GM18861 (cell line): ENCODE results near the gene GRIK2.

Experiments
- ATAC-seq: cut with Tn5 transposase; IDR thresholded peaks from one replicate; pipeline ENCODE4 v1.9.1; 2021; ENCODE audit not compliant: unreplicated experiment

GRIK2 gene

DNA sequence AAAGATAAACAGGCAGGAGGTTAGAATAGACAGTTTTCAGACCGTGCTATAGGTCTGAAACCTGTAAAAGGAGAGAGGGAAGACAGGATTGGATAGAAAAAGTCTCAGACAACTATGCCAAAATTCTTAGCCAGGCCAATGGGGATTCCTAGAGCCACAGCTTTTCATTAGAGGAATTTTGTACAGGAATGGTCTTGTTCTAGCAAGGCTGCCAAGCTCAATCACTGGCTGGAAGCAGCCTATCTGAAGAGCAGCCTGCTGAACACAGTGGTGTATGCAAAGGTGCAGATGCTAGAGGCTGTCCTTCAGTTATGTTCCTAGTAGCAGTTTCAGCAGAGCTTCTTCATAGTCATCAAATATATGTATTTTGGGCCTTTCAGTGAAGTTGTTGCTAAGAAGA is 313.1 kb downstream of the GRIK2 start:
- no peak for ATAC-seq

DNA sequence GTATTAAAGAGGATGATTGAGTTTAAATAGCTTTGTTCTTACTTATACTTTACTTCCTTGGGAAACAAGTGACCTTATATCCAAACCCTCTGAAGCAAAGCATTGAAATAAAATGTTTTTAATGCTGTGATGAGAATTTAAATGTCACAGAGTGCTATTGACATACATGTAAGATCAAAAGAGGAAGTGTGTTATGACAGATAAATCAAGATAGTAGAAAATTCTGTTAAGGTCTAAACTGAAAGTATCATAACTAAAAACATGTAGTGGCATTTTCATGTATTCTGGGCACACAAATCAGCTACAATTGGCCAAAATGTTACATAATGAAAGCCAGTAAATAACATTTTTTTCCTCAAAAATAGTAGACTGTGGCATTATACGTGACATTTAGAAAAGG is 318.0 kb downstream of the GRIK2 start:
- no peak for ATAC-seq

DNA sequence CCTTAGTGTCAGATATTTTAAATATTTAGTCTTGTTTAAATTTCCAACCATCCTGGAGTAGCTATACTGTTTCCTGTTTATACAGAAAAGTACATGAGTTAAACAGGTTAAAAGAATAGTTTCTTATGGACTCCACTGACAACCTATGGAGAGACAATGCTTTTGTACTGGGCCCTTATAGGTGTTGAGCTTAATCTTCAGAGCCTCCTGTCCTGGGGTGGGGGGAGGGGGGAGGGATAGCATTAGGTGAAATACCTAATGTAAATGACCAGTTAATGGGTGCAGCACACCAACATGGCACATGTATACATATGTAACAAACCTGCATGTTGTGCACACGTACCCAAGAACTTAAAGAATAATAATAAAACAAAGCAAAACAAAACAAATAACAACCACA is 322.9 kb downstream of the GRIK2 start:
- no peak for ATAC-seq

DNA sequence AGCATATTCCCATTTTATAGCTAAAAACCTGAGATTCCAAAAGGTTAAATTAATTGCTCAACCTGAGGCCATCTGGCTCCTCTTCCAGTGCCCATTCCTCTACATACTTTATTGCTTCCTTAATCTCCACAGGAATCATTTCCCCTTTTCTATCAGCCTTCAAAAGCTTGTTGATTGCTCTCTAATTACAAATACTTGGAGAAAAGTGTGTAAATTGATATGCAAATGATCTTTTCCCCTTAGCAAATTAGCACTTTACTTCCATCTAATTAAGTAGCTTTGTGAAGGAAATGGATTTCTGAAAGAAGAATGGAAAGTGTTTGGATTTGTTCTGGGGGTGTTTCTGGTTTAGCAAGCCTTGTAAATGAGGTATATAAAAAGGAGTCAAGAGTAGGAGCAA is 323.3 kb downstream of the GRIK2 start:
- no peak for ATAC-seq

DNA sequence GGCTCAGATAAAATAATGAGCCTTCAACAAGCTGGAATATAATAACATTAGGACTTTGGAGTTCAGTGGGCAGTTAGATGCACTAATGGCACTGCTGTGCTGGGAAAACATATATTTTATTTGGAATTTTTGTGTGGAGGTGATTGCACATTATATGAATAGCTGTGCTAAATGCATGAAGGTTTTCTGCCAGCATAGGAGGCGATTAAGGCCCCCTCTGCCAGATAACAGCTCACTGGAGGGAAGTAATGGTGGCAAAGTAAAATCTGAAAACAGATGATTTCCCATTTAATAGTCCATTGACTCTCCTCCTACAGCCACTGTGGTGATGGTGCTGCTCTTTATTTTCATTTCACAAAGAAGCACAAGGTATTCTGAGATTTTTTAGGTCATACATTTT is 326.0 kb downstream of the GRIK2 start:
- no peak for ATAC-seq

DNA sequence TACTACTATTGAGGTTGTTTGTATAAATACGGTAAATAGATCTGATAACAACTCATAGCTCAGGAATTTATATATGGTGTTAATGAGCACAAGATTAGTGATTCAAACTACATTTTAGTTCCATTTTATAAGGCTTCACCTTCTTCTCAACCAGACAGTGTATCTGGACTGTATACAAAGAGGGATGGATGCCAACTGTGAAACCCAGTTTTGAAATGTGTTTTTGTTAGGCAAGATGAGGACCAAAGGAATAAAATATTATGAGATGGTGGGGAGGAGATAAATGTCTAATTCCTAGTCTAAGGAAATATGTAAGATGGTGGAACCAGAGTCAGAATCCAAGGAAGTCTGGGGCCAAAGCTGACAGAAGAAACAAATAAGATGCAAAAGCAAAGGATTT is 329.0 kb downstream of the GRIK2 start:
- ATAC-seq: no peak

DNA sequence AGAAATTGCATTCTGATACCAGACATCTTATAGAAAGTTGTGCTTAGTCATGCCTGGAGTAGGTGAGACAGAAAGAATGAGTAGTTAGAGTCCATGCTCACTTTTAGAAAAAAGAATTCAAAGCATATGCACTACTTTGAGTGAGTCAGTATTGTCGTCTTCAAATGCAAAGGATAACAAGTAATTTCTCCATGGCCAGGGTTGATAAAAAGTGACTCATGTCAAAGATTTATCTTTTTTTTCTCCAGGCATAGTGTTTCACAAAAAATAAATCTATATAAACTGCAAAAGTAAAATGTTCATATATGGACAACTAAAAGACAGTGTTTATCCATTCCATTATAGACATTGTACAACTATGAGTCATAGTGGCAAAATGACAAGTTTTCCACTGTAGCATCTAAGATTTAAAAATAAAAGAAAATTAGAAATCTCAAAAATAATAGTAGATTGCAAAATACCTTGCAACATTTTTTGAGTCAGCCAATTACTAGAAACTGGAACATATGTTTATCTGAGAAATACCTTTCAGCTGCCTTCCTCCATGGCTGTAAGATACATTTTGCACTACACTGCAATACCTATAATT is 329.6 kb downstream of the GRIK2 start:
- no peak for ATAC-seq

DNA sequence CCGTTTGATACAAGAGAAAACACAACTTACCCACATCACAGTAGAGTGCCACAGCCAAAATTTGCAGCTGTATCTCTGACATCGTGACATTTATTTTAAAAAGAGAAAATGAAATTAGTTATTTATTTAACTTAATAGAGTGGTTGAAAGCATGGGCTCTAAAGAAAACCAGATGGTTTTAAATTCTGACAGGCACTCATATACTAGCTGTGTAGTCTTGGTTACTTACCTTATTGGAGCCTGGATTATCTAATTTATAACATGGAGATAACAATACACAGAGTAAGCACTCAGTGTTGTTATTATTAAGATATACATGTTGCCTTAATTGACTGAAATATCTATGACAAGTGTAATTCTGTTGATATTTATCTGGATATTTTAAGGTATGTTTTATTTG is 334.9 kb downstream of the GRIK2 start:
- ATAC-seq: no peak

DNA sequence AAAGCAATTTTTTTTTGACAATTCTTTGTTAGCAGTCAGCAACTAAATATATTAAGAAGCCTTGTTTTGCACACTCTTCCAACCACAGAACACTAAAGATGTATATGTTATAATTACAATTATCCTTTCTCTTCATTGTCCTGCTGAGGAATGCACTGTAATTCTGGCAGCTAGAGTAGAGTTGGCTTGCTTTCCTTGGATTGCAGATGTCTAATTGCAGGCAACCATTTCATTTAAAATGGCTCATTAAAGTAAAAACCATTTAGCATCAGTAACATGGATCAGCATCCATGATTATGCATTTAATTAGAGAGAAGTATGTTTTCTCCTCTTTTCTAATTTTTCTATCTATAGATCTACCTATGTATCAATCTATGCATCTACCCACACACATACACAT is 335.4 kb downstream of the GRIK2 start:
- no peak for ATAC-seq

DNA sequence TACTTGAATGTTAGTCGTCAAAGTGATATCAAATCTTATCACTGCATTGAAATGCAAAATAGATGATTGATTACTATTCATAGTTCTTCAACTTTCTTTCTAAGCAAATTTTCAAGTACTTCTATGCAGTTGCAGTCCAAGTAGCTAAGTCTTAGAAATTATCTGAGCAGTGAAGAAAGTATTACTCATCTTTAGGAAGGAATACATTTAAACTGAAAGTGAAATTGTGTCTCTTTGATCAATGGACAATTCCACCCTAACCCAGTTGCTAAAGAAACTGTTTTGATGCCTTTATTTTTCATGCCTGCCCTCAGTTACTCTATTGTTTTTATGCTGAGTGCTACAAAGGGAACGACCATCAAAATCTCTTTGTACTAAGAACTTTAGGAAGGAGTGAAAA is 337.4 kb downstream of the GRIK2 start:
- ATAC-seq: no peak

DNA sequence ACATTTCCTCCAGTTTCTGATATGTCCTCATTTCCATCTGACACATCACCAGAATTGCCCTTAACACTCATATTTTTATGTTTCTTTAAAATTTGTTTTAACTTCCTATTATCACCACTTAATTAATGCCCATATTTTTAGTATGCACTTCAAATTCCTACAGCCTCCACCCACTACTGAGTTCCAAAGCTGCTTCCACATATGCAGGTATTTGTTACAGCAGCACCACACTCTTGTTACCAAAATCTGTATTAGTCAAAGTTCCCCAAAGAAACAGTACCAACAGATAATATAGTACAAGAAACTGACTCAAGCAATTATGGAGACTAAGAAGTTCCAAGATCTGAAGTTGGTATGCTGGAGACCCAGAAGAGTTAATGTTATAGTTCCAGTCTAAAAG is 340.4 kb downstream of the GRIK2 start:
- no peak for ATAC-seq

DNA sequence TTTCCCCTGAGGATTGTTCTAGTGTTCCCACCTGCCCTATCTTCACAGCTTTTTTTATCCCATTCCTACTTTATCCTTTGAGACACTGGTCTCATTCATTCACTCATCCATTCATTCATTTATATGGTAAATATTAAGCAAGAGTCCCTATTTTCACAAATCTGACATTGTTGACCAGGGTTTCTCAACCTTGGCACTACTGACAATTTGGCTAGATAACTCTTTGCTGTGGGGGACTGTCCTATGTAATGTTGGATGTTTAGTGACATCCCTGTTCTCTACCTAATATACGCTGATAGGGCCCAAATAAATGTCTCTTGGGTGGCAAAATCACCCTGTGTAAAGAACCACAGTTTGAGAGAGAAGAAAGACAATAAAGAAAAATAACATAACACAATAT is 345.0 kb downstream of the GRIK2 start:
- ATAC-seq: no peak

DNA sequence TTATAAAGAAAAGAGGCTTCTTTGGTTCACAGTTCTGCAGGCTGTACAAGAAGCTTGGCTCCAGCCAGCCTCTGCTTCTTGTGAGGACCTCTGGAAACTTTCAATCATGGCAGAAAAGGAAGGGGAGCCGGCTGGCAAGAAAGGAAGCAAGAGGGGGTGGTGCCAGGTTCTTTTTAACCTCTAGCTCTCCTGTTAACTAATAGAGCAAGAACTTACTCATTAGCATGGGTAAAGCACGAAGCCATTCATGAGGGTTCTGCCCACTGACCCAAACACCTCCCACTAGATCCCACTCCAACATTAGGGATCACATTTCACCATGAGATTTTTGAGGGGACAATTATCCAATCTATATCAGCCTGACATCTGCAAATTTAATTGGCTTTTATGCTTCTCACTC is 347.1 kb downstream of the GRIK2 start:
- no peak for ATAC-seq

DNA sequence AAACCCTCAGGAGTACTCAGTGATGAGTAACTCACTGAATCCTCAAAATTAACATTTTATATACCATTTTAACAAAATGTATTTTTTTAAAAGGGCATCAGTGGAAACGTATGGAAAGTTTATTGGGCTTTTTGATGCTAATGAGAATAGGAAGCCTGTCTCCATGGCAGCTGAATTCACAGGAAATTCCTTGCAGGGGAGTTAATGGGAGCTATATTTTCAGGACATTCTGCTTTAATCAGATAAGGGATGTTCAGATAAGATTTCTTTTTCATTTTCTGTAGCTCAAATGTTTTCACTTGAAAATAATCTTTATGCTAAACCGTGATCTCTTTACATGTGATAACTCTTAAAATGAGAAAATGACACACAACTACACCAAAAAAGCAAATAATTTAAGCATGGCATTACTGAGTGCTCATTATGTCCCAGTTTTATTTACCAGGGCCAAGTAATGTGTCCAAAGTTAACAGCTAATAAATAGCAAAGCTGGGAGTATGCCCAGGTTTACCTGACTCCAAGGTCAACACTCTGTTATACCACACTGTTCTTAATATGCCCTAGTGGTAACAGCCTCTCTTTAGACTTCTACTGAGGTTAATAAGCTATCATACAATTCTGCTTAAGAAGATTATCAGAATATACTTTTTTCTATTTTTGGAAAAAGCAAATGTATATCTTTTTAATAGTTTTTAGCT is 348.1 kb downstream of the GRIK2 start:
- ATAC-seq: no peak

DNA sequence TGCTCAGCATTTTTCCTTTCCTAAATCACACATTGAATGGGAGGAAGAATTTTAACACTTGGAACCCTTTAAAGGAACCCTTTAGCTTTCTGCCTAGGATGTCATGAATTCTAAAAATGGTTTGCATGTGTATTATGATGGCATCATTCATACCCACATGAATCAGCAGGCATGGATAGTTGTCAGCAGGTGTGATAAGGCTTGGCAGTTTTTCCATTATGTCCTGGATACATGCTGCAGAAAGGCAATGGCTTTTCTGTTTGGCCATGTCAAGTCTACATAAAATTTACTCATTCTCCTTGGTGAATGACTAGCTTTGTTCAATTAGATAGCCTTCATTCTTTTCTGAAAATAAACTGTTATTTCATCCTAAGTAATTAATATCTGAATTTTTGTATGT is 353.7 kb downstream of the GRIK2 start:
- no peak for ATAC-seq

DNA sequence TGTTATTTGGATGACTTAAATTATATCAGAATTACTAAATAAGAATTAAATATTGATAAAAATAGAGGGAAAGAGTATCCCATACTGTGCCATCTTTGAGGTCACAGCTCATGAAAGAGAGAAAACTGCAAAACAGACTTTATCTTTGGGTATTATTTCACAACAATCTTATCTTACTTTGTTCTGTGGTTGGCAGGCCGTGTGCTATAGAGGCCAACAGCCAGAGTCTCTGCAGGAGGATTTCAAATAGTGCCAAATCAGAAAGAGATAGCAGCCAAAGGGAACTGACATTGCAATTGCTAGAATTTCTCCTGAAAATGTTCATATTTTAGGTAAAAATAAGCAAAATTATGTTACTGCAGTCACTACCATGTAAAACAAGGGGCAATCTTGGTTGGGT is 354.2 kb downstream of the GRIK2 start:
- no peak for ATAC-seq

DNA sequence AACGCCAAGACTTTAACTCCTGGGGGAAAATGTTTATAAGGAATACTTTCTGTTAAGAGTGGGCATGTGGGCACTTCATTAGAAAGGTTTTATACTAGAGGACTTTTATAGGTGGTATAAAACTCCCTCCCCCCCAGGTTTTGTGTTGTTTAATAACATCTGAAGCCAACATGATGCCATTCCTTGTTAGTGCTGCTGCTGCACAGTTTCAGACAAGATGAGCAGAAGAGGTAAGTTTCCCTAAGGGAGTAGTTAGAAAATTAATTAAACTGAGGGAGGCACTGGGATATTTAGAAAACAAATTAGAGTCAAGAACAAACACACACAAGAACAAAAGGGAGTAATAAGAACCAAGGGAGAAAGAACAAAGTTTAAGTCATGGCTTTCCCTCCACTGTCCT is 362.4 kb downstream of the GRIK2 start:
- no peak for ATAC-seq

DNA sequence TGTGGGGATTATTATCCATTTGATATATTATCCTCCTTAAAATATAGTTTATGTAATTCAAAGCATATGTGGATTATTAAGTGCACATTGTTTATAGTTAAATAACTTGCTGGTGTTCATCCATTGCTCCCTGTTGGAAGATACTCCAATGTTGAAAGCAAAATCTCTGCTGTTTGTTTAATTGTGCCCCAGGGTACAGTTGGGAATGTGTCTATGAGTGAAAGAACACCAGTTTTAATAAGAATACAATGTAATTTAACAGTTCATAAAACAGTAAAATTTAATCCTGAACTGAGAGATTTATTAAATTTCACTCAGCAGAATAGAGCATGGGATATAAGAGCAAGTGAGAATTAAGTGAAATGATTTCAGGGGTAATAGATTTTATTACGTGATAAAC is 364.9 kb downstream of the GRIK2 start:
- ATAC-seq: no peak

DNA sequence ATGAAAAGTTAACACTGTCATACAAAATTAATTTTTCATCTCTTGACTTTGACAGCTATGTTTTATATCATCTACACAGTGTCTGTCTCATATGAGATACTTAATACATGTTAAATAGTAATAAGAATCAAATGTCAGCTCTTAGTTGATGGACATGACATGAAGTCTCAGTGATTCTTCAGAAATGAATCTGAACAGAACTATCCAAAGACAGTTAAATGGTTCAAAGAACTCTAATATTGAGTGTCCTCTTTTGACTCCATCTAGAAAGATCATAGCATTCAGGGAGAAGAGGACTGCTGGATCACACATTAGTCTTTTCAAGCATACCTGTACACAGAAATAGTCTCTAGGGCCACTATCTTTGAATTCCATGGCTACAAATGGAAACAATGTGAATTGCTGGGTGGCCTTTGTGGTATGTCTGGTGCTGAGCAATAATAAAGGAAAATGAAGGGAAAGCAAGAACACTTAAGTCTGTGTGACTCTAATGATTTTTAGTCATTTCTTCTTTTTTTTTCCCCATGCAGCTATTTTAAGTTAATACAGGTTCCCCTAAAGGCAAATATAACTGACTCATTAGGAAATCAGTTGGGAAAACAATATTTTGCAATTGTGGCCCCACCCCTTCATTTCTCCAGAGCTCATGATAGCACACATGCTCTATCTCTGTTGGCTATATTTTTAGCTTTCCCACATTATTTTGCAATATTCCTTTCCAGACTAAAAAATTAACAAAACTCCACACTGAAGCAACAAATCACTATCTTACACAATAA is 367.5 kb downstream of the GRIK2 start:
- ATAC-seq: no peak

DNA sequence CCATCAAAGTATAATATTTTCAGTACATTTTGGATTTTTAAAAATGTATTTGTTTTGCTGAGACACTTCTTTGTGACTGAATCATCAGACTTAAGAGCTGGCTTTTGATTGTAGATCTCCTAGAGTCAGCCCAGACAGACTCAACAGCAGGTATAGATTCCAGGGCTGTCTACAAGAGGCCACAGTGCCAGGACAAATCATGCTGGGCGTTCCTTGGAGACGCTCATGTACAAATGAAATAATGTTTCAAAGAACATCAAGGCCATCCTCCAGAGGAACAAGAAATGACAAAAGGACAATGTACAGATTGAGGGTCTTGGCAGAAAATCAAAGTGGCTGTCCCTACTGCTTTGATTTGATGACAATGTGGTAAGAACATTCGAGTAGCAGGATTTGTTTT is 369.3 kb downstream of the GRIK2 start:
- ATAC-seq: no peak

DNA sequence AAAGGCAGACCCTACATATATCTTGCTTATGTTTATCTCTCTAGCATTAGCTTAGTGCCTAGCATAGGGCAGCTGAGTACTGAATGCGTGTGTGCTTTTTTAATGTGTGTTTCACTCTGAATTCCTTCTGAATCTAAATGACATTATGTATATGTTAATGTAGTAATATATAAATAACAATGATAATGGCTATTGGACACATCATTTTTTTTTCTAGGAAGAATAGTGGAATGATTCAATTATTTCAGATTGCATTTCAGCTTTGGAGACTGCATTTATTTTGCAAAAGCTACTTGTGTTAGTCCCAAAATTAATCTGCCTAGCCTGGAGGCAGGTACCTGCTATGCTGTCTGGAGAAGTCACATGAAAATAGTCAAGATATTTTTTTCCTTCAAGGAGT is 371.8 kb downstream of the GRIK2 start:
- ATAC-seq: no peak

DNA sequence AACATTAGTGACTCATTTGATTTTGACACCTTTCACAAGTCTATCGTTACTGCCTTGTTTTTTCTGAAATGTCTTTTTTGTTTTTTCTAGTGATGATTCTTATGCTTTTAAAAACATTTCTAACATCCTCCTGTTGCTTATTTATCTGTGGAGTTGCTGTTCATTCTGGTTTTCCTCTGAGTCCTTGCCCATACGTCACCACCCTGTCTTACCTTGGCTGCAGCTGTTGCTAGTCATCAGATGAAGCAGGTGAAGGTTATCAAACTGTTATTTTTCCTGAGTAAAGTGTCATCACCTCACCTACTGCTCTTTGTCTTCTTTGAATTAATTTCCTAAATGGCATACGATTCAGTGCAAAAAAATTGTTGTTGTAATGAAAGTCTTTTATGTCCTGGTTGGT is 376.6 kb downstream of the GRIK2 start:
- no peak for ATAC-seq
